DND-41 (cell line): ENCODE results near the gene TSSC4.

Experiments
- ATAC-seq: fragments of 200-7000 bp; cut with Tn5 transposase; 3 replicates; pipeline ENCODE4 v1.9.1; 2021; ENCODE audit warnings: low read depth; ENCODE audit not compliant: insufficient read depth
- DNase-seq: peaks from one replicate; pipeline ENCODE4 v3.0.0-alpha.2; 2020
- H2AFZ ChIP-seq: 2 replicates; pipeline ENCODE4 v1.6.0; 2012; ENCODE audit warnings: low read depth, low read length
- H3K27ac ChIP-seq: 2 replicates; pipeline ENCODE4 v1.5.1; 2012; ENCODE audit warnings: low read length, inconsistent platforms
- H3K27me3 ChIP-seq: fragments of 200-600 bp; sonication (generic); 2 replicates; pipeline ENCODE4 v1.6.0; 2012; ENCODE audit warnings: low read length, mild to moderate bottlenecking, inconsistent platforms; ENCODE audit not compliant: insufficient read depth, poor library complexity
- H3K36me3 ChIP-seq: 2 replicates; pipeline ENCODE4 v1.5.1; 2012; ENCODE audit warnings: low read length, inconsistent platforms; ENCODE audit not compliant: insufficient read depth
- H3K4me1 ChIP-seq: 2 replicates; pipeline ENCODE4 v1.5.1; 2012; ENCODE audit warnings: mild to moderate bottlenecking, low read length; ENCODE audit not compliant: insufficient read depth
- H3K4me2 ChIP-seq: 2 replicates; pipeline ENCODE4 v1.6.0; 2012; ENCODE audit warnings: mild to moderate bottlenecking, moderate library complexity, low read length, inconsistent platforms; ENCODE audit not compliant: insufficient read depth
- H3K4me3 ChIP-seq, 2 experiments: fragments of 200-600 bp in 1 of 2; shearing (Covaris generic) in 1 of 2; 2 replicates each; pipeline ENCODE4 v1.5.1; 2012 to 2016; ENCODE audit warnings: inconsistent platforms in 2 of 2, low read length in 2 of 2, mild to moderate bottlenecking in 2 of 2, low read depth in 1 of 2, moderate library complexity in 1 of 2
- H3K79me2 ChIP-seq: 2 replicates; pipeline ENCODE4 v1.6.0; 2012; ENCODE audit warnings: low read length, inconsistent platforms; ENCODE audit not compliant: insufficient read depth
- H3K9ac ChIP-seq: 2 replicates; pipeline ENCODE4 v1.6.0; 2012; ENCODE audit warnings: low read depth, mild to moderate bottlenecking, inconsistent platforms, low read length, moderate library complexity
- H3K9me3 ChIP-seq: 2 replicates; pipeline ENCODE4 v1.5.1; 2012; ENCODE audit warnings: low read length, moderate library complexity, mild to moderate bottlenecking, inconsistent platforms; ENCODE audit not compliant: insufficient read depth, severe bottlenecking
- H4K20me1 ChIP-seq: 2 replicates; pipeline ENCODE4 v1.6.0; 2012; ENCODE audit warnings: low read length; ENCODE audit not compliant: insufficient read depth
- CTCF ChIP-seq: IDR thresholded peaks from 2 replicates; pipeline ENCODE4 v1.5.1; 2012; ENCODE audit warnings: borderline replicate concordance, low read length, moderate library complexity, mild to moderate bottlenecking; ENCODE audit not compliant: poor library complexity, severe bottlenecking; ENCODE audit errors: extremely low read depth
- EZH2 ChIP-seq: IDR thresholded peaks from 3 replicates; pipeline ENCODE4 v1.6.1; 2012; ENCODE audit warnings: borderline replicate concordance, low read depth, mild to moderate bottlenecking, moderate library complexity, low read length, inconsistent platforms; ENCODE audit not compliant: severe bottlenecking

TSSC4 gene

GRCh38 chr11:2421996-2422395 lies 21.4 kb downstream of the TSSC4 start:
- Histone ChIP-seq H3K4me2 (no peak overlapping the region), H3K27ac (no peak overlapping the region), H3K36me3 (no peaks in the 10 kb centered on the region), H4K20me1 (peaks cover 2% of the 10 kb centered on the region; the same call in 1 of the 2 replicates), H3K27me3 (no peaks in the 10 kb centered on the region), H3K4me1 (peaks cover 5% of the 10 kb centered on the region; the same call in 1 of the 2 replicates), H3K4me3 (no peak overlapping the region), H3K79me2 (no peaks in the 10 kb centered on the region), H3K9ac (no peak overlapping the region), H3K9me3 (no peaks in the 10 kb centered on the region), H2AFZ (no peak overlapping the region)
- no peak for TF ChIP-seq CTCF
- no peak for TF ChIP-seq EZH2
- no peak for DNase-seq
- no peak for ATAC-seq

- ATAC-seq: no peak
- TF ChIP-seq EZH2: no peak
These were observed 22.1 kb downstream of the TSSC4 start for GRCh38 chr11:2422461-2423156.

GRCh38 chr11:2423157-2424025 lies 22.8 kb downstream of the TSSC4 start:
- H3K27me3 ChIP-seq: no peaks in the 10 kb centered on the region
- no peaks in the 10 kb centered on the region for H3K36me3 ChIP-seq
- DNase-seq (no peak), ATAC-seq (no peak)
- TF ChIP-seq EZH2 (no peak), CTCF (no peak)
- H3K4me2 ChIP-seq: no peak overlapping the region
- no peak overlapping the region for H3K4me3 ChIP-seq
- H3K79me2 ChIP-seq: no peaks in the 10 kb centered on the region
- H3K9ac ChIP-seq: no peak overlapping the region
- no peak overlapping the region for H2AFZ ChIP-seq
- no peaks in the 10 kb centered on the region for H3K9me3 ChIP-seq
- peaks cover 5% of the 10 kb centered on the region; the same call in 1 of the 2 replicates for H3K4me1 ChIP-seq
- peaks cover 2% of the 10 kb centered on the region; the same call in 1 of the 2 replicates for H4K20me1 ChIP-seq
- H3K27ac ChIP-seq: no peak overlapping the region

More at GRCh38 chr11:2422461-2423156, 22.1 kb downstream of the TSSC4 start:
- DNase-seq: no peak
- Histone ChIP-seq H3K4me1 (peaks cover 5% of the 10 kb centered on the region; the same call in 1 of the 2 replicates), H4K20me1 (peaks cover 2% of the 10 kb centered on the region; the same call in 1 of the 2 replicates), H3K79me2 (no peaks in the 10 kb centered on the region), H3K27me3 (no peaks in the 10 kb centered on the region), H3K36me3 (no peaks in the 10 kb centered on the region), H3K9me3 (no peaks in the 10 kb centered on the region), H3K9ac (no peak overlapping the region), H2AFZ (no peak overlapping the region), H3K4me2 (no peak overlapping the region), H3K27ac (no peak overlapping the region), H3K4me3 (no peak overlapping the region)
